SK-N-SH treated with all-trans-retinoic acid at 6 μM for 48 hours (cell line): ENCODE results near the gene DNAH9.

Source experiments
- ATAC-seq: fragments of 200-7000 bp; cut with Tn5 transposase; 3 replicates; pipeline ENCODE4 v1.9.1; 2020; ENCODE audit warnings: mild to moderate bottlenecking, moderate library complexity
- CSDC2 ChIP-seq: fragments of 250-450 bp; sonication (Bioruptor Pico); IDR thresholded peaks from 2 replicates; pipeline ENCODE4 v1.5.0; 2020; ENCODE audit warnings: mild to moderate bottlenecking, moderate library complexity
- ESRRG ChIP-seq: fragments of 250-450 bp; sonication (Bioruptor Pico); IDR thresholded peaks from 2 replicates; pipeline ENCODE4 v1.6.1; 2021; ENCODE audit warnings: mild to moderate bottlenecking
- ISL1 ChIP-seq: fragments of 250-450 bp; sonication (Bioruptor Pico); IDR thresholded peaks from 2 replicates; pipeline ENCODE4 v2.1.2; 2022; ENCODE audit warnings: mild to moderate bottlenecking, moderate library complexity
- PPARA ChIP-seq: fragments of 250-450 bp; sonication (Bioruptor Pico); IDR thresholded peaks from 2 replicates; pipeline ENCODE4 v1.5.0; 2020; ENCODE audit warnings: mild to moderate bottlenecking, borderline replicate concordance
- RARB ChIP-seq: fragments of 250-450 bp; sonication (Bioruptor Pico); IDR thresholded peaks from 2 replicates; pipeline ENCODE4 v1.8.0; 2021; ENCODE audit warnings: mild to moderate bottlenecking, moderate library complexity
- TCF4 ChIP-seq: fragments of 250-450 bp; sonication (Bioruptor Pico); IDR thresholded peaks from 2 replicates; pipeline ENCODE4 v1.8.0; 2021; ENCODE audit warnings: mild to moderate bottlenecking, moderate library complexity, borderline replicate concordance
- TOX ChIP-seq: fragments of 250-450 bp; sonication (Bioruptor Pico); IDR thresholded peaks from 2 replicates; pipeline ENCODE4 v1.8.0; 2021; ENCODE audit warnings: mild to moderate bottlenecking, moderate library complexity, borderline replicate concordance
- ZC3H10 ChIP-seq: fragments of 250-450 bp; sonication (Bioruptor Pico); IDR thresholded peaks from 2 replicates; pipeline ENCODE4 v1.5.1; 2021; ENCODE audit warnings: mild to moderate bottlenecking, moderate library complexity
- ZFP3 ChIP-seq: fragments of 250-450 bp; sonication (Bioruptor Pico); IDR thresholded peaks from 2 replicates; pipeline ENCODE4 v1.5.0; 2020; ENCODE audit warnings: mild to moderate bottlenecking, moderate library complexity
- ZFP30 ChIP-seq: fragments of 450-650 bp; formaldehyde crosslinking; IDR thresholded peaks from 2 replicates; pipeline ENCODE4 v1.5.0; 2022; ENCODE audit warnings: mild to moderate bottlenecking, moderate library complexity
- ZNF565 ChIP-seq: fragments of 450-650 bp; formaldehyde crosslinking; conservative IDR thresholded peaks from 2 replicates; pipeline ENCODE4 v1.5.0; 2020; ENCODE audit warnings: low read depth, mild to moderate bottlenecking, moderate library complexity
- ZNF70 ChIP-seq: fragments of 450-650 bp; formaldehyde crosslinking; IDR thresholded peaks from 2 replicates; pipeline ENCODE4 v1.5.0; 2020; ENCODE audit warnings: mild to moderate bottlenecking, moderate library complexity
- ZNF8 ChIP-seq: fragments of 450-650 bp; formaldehyde crosslinking; IDR thresholded peaks from 2 replicates; pipeline ENCODE4 v1.5.0; 2020; ENCODE audit warnings: mild to moderate bottlenecking, moderate library complexity
- TF ChIP-seq, protein P1 (sequence below): fragments of 250-450 bp; sonication (Bioruptor Pico); IDR thresholded peaks from 2 replicates; pipeline ENCODE4 v1.8.0; 2021; ENCODE audit warnings: low read depth, mild to moderate bottlenecking, moderate library complexity, borderline replicate concordance
- TF ChIP-seq, protein P2 (sequence below): fragments of 250-450 bp; sonication (Bioruptor Pico); IDR thresholded peaks from 2 replicates; pipeline ENCODE4 v1.5.1; 2021; ENCODE audit warnings: mild to moderate bottlenecking, moderate library complexity
- TF ChIP-seq, protein P3 (sequence below): fragments of 250-450 bp; sonication (Bioruptor Pico); IDR thresholded peaks from 2 replicates; pipeline ENCODE4 v1.5.1; 2020; ENCODE audit warnings: low read depth, mild to moderate bottlenecking, moderate library complexity
- TF ChIP-seq, protein P4 (sequence below): fragments of 250-450 bp; sonication (Bioruptor Pico); IDR thresholded peaks from 2 replicates; pipeline ENCODE4 v1.8.0; 2020; ENCODE audit warnings: mild to moderate bottlenecking, moderate library complexity, borderline replicate concordance
- TF ChIP-seq, protein P5 (sequence below): fragments of 250-450 bp; sonication (Bioruptor Pico); IDR thresholded peaks from 2 replicates; pipeline ENCODE4 v1.5.0; 2020; ENCODE audit warnings: mild to moderate bottlenecking, moderate library complexity

Gene DNAH9

DNA sequence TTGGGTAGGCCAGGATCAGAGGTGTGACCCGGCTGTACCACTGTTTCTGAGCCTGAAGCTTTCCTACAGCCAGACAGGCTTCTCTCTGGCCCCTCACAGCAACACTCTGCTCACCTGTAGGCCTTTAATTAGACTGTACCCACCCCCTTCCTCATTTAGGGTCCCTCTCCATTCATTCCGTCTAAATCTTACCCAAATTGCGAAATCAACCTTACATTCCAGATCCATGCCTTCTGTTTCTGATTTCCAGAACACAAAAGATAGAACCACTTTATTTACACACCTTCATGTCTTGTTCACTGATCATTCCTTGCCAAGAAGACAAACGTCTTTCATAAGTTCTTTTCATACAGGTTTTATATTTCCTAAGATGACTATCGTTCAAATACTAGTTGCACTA lies 238.2 kb downstream of the DNAH9 start:
- no peak for ATAC-seq
- TF ChIP-seq PPARA (CRISPR knock-in tag) (no peak), ZFP30 (no peak), ISL1 (CRISPR knock-in tag) (no peak), ZC3H10 (CRISPR knock-in tag) (no peak), RARB (CRISPR knock-in tag) (no peak), ESRRG (no peak)
- TF ChIP-seq, protein P1, sequence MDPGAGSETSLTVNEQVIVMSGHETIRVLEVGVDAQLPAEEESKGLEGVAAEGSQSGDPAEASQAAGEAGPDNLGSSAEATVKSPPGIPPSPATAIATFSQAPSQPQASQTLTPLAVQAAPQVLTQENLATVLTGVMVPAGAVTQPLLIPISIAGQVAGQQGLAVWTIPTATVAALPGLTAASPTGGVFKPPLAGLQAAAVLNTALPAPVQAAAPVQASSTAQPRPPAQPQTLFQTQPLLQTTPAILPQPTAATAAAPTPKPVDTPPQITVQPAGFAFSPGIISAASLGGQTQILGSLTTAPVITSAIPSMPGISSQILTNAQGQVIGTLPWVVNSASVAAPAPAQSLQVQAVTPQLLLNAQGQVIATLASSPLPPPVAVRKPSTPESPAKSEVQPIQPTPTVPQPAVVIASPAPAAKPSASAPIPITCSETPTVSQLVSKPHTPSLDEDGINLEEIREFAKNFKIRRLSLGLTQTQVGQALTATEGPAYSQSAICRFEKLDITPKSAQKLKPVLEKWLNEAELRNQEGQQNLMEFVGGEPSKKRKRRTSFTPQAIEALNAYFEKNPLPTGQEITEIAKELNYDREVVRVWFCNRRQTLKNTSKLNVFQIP (CRISPR knock-in tag): no peak
- TF ChIP-seq, protein P2, sequence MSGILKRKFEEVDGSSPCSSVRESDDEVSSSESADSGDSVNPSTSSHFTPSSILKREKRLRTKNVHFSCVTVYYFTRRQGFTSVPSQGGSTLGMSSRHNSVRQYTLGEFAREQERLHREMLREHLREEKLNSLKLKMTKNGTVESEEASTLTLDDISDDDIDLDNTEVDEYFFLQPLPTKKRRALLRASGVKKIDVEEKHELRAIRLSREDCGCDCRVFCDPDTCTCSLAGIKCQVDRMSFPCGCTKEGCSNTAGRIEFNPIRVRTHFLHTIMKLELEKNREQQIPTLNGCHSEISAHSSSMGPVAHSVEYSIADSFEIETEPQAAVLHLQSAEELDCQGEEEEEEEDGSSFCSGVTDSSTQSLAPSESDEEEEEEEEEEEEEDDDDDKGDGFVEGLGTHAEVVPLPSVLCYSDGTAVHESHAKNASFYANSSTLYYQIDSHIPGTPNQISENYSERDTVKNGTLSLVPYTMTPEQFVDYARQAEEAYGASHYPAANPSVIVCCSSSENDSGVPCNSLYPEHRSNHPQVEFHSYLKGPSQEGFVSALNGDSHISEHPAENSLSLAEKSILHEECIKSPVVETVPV: no peak
- TF ChIP-seq, protein P3, sequence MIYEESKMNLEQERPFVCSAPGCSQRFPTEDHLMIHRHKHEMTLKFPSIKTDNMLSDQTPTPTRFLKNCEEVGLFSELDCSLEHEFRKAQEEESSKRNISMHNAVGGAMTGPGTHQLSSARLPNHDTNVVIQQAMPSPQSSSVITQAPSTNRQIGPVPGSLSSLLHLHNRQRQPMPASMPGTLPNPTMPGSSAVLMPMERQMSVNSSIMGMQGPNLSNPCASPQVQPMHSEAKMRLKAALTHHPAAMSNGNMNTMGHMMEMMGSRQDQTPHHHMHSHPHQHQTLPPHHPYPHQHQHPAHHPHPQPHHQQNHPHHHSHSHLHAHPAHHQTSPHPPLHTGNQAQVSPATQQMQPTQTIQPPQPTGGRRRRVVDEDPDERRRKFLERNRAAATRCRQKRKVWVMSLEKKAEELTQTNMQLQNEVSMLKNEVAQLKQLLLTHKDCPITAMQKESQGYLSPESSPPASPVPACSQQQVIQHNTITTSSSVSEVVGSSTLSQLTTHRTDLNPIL (CRISPR knock-in tag): no peak
- TF ChIP-seq, all 23 proteins: peak for 0

DNA sequence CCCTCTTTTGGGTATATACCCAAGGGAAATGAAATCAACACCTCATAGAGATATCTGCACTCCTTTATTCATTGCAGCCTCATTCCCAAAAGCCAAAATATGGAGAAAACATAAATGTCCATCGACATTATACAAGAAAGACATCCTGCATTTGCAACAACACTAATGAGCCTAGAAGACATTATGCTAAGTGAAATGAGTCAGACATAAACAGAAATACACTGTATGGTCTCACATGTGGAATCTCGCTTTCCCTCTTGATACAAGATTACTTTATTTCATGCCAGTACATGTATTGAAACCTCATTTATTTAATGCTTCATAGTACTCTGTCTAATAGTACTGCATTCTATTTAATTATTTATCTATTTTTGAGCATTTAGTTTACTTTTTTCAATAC lies 241.8 kb downstream of the DNAH9 start:
- ATAC-seq: no peak
- TF ChIP-seq RARB (CRISPR knock-in tag): no peak

DNA sequence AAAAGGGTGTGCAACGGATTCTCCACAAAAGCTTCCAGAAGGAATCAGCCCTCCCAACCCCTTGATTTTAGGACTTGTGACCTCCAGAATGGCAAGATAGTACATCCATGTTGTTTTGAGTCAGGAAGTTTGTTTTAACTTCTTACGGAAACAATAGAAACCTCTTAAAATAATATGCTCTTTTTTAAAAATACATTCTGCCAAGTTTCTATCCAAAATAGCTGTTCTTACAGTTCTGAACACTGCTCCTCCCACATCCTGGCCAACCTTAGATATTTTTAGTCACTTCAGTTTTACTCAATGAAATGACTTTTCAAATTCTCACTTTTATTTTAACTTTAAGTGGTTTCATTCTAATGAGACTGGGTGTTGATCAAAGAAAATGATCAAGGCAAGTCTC lies 242.6 kb downstream of the DNAH9 start:
- no peak for ATAC-seq

DNA sequence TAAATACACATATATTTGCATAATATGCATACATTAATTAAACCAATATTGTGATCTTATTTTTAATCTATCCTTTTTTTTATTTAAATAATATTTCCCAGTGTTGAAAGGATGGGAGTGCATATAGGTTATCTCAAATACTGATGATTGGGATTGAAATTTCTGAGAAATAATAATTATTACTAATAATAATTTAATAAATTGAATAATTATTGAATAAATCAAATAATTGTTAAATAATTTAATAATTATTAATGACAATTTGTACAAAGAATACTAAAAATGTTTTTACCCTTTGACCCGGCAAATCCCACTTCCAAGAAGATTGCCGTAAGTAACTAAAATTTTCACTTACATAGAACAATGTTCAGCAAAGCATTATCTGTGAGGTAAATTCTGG lies 250.1 kb downstream of the DNAH9 start:
- no peak for ATAC-seq

More for the DNA sequence above, 242.6 kb downstream of the DNAH9 start:
- TF ChIP-seq, protein P4, sequence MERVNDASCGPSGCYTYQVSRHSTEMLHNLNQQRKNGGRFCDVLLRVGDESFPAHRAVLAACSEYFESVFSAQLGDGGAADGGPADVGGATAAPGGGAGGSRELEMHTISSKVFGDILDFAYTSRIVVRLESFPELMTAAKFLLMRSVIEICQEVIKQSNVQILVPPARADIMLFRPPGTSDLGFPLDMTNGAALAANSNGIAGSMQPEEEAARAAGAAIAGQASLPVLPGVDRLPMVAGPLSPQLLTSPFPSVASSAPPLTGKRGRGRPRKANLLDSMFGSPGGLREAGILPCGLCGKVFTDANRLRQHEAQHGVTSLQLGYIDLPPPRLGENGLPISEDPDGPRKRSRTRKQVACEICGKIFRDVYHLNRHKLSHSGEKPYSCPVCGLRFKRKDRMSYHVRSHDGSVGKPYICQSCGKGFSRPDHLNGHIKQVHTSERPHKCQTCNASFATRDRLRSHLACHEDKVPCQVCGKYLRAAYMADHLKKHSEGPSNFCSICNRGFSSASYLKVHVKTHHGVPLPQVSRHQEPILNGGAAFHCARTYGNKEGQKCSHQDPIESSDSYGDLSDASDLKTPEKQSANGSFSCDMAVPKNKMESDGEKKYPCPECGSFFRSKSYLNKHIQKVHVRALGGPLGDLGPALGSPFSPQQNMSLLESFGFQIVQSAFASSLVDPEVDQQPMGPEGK (CRISPR knock-in tag): no peak
- TF ChIP-seq ZNF70 (CRISPR knock-in tag) (no peak), ZFP30 (no peak)

More for the DNA sequence above, 250.1 kb downstream of the DNAH9 start:
- TF ChIP-seq ESRRG (no peak), TCF4 (CRISPR knock-in tag) (no peak), ZFP3 (no peak), ZNF565 (no peak), RARB (CRISPR knock-in tag) (no peak), ZNF8 (CRISPR knock-in tag) (no peak), CSDC2 (no peak), ZNF70 (CRISPR knock-in tag) (no peak), ISL1 (CRISPR knock-in tag) (no peak), PPARA (CRISPR knock-in tag) (no peak), TOX (CRISPR knock-in tag) (no peak)
- TF ChIP-seq, protein P1 (CRISPR knock-in tag): no peak
- TF ChIP-seq, protein P4 (CRISPR knock-in tag): no peak
- TF ChIP-seq, protein P5, sequence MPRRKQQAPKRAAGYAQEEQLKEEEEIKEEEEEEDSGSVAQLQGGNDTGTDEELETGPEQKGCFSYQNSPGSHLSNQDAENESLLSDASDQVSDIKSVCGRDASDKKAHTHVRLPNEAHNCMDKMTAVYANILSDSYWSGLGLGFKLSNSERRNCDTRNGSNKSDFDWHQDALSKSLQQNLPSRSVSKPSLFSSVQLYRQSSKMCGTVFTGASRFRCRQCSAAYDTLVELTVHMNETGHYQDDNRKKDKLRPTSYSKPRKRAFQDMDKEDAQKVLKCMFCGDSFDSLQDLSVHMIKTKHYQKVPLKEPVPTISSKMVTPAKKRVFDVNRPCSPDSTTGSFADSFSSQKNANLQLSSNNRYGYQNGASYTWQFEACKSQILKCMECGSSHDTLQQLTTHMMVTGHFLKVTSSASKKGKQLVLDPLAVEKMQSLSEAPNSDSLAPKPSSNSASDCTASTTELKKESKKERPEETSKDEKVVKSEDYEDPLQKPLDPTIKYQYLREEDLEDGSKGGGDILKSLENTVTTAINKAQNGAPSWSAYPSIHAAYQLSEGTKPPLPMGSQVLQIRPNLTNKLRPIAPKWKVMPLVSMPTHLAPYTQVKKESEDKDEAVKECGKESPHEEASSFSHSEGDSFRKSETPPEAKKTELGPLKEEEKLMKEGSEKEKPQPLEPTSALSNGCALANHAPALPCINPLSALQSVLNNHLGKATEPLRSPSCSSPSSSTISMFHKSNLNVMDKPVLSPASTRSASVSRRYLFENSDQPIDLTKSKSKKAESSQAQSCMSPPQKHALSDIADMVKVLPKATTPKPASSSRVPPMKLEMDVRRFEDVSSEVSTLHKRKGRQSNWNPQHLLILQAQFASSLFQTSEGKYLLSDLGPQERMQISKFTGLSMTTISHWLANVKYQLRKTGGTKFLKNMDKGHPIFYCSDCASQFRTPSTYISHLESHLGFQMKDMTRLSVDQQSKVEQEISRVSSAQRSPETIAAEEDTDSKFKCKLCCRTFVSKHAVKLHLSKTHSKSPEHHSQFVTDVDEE: no peak
